Measurements from ENCODE around the gene PHYKPL. TPM values are rescaled to one million over a fixed set of nuclear protein-coding genes. Genes with fewer than 3 reads are reported as not detected.

Gene PHYKPL
- total RNA-seq, 2 donors from 2014 or later: 81.7 to 89.7 TPM

GRCh38 chr5:178189433-178189832 lies 43.2 kb downstream of the PHYKPL start:
- no peaks in the 10 kb centered on the region for H3K36me3 Mint-ChIP-seq (ENCODE audit: insufficient read depth in 2 of 2)
- no peaks in the 10 kb centered on the region for H3K9me3 Mint-ChIP-seq
- H3K27me3 Mint-ChIP-seq (ENCODE audit: low read depth): peaks cover 11% of the 10 kb centered on the region
- no peak for DNase-seq
- H3K4me1 Mint-ChIP-seq (ENCODE audit: low read depth): peaks cover 15% of the 10 kb centered on the region
- no peak overlapping the region for H3K27ac Mint-ChIP-seq
- no peak overlapping the region for H3K4me3 Mint-ChIP-seq
- no peak for ATAC-seq (replicated peaks in 1 of 2)

- DNase-seq (no peak), ATAC-seq (replicated peaks in 1 of 2) (no peak)
- H3K27me3 Mint-ChIP-seq (ENCODE audit: low read depth): no peaks in the 10 kb centered on the region
- peaks cover 7% of the 10 kb centered on the region for H3K4me1 Mint-ChIP-seq (ENCODE audit: low read depth)
- no peak within 1 kb of the TSS for H3K4me3 Mint-ChIP-seq
- no peak within 1 kb of the TSS for H3K27ac Mint-ChIP-seq
- no peaks in the 10 kb centered on the region for H3K36me3 Mint-ChIP-seq (ENCODE audit: insufficient read depth in 2 of 2)
- no peaks in the 10 kb centered on the region for H3K9me3 Mint-ChIP-seq
These were observed 45.6 kb downstream of the PHYKPL start, which contains the start of gene GMCL2 for GRCh38 chr5:178187014-178187413. Gene GMCL2, minus strand, starts transcription at chr5:178187371. Its CDS starts 72 bp downstream, at chr5:178187299.

- no peak for DNase-seq
These were observed 46.2 kb downstream of the PHYKPL start for GRCh38 chr5:178186427-178186826.

GRCh38 chr5:178182158-178182876 lies 50.3 kb downstream of the PHYKPL start:
- H3K4me3 Mint-ChIP-seq: no peak overlapping the region
- H3K36me3 Mint-ChIP-seq (ENCODE audit: insufficient read depth in 2 of 2): no peaks in the 10 kb centered on the region
- no peak overlapping the region for H3K27ac Mint-ChIP-seq
- H3K4me1 Mint-ChIP-seq (ENCODE audit: low read depth): peaks cover 8% of the 10 kb centered on the region
- H3K9me3 Mint-ChIP-seq: no peaks in the 10 kb centered on the region
- no peak for DNase-seq
- H3K27me3 Mint-ChIP-seq (ENCODE audit: low read depth): peaks cover 11% of the 10 kb centered on the region
- no peak for ATAC-seq (replicated peaks in 1 of 2)

More at GRCh38 chr5:178186427-178186826, 46.2 kb downstream of the PHYKPL start:
- Mint-ChIP-seq H3K27ac (no peak overlapping the region), H3K4me1 (ENCODE audit: low read depth) (peaks cover 8% of the 10 kb centered on the region), H3K27me3 (ENCODE audit: low read depth) (no peaks in the 10 kb centered on the region), H3K4me3 (no peak overlapping the region), H3K9me3 (no peaks in the 10 kb centered on the region), H3K36me3 (ENCODE audit: insufficient read depth in 2 of 2) (no peaks in the 10 kb centered on the region)
- no peak for ATAC-seq (replicated peaks in 1 of 2)

- Mint-ChIP-seq H3K9me3 (no peaks in the 10 kb centered on the region), H3K4me3 (no peak overlapping the region), H3K27me3 (ENCODE audit: low read depth) (peaks cover 11% of the 10 kb centered on the region), H3K4me1 (ENCODE audit: low read depth) (peaks cover 8% of the 10 kb centered on the region), H3K27ac (no peak overlapping the region), H3K36me3 (ENCODE audit: insufficient read depth in 2 of 2) (no peaks in the 10 kb centered on the region)
- no peak for DNase-seq
- no peak for ATAC-seq (replicated peaks in 1 of 2)
These were observed 52.3 kb downstream of the PHYKPL start for GRCh38 chr5:178180141-178180863.

GRCh38 chr5:178177569-178177968 lies 55.0 kb downstream of the PHYKPL start:
- Mint-ChIP-seq H3K4me1 (ENCODE audit: low read depth) (peaks cover 6% of the 10 kb centered on the region), H3K36me3 (ENCODE audit: insufficient read depth in 2 of 2) (no peaks in the 10 kb centered on the region), H3K27ac (no peak overlapping the region), H3K9me3 (no peaks in the 10 kb centered on the region), H3K27me3 (ENCODE audit: low read depth) (peaks cover 11% of the 10 kb centered on the region), H3K4me3 (no peak overlapping the region)
- DNase-seq (no peak), ATAC-seq (replicated peaks in 1 of 2) (no peak)

- Mint-ChIP-seq H3K36me3 (ENCODE audit: insufficient read depth in 2 of 2) (no peaks in the 10 kb centered on the region), H3K27ac (no peak overlapping the region), H3K9me3 (no peaks in the 10 kb centered on the region), H3K4me3 (no peak overlapping the region), H3K27me3 (ENCODE audit: low read depth) (peaks cover 11% of the 10 kb centered on the region), H3K4me1 (ENCODE audit: low read depth) (no peaks in the 10 kb centered on the region)
- ATAC-seq (replicated peaks in 1 of 2) (no peak), DNase-seq (no peak)
These were observed 55.8 kb downstream of the PHYKPL start for GRCh38 chr5:178176791-178177190.

- Mint-ChIP-seq H3K4me3 (no peak overlapping the region), H3K4me1 (ENCODE audit: low read depth) (no peaks in the 10 kb centered on the region), H3K9me3 (no peaks in the 10 kb centered on the region), H3K27me3 (ENCODE audit: low read depth) (peaks cover 6% of the 10 kb centered on the region), H3K27ac (no peak overlapping the region), H3K36me3 (ENCODE audit: insufficient read depth in 2 of 2) (no peaks in the 10 kb centered on the region)
- ATAC-seq (replicated peaks in 1 of 2): no peak
- no peak for DNase-seq
These were observed 58.1 kb downstream of the PHYKPL start for GRCh38 chr5:178174456-178174855.

- Mint-ChIP-seq H3K4me3 (no peak overlapping the region), H3K9me3 (no peaks in the 10 kb centered on the region), H3K4me1 (ENCODE audit: low read depth) (no peaks in the 10 kb centered on the region), H3K36me3 (ENCODE audit: insufficient read depth in 2 of 2) (no peaks in the 10 kb centered on the region), H3K27me3 (ENCODE audit: low read depth) (no peaks in the 10 kb centered on the region), H3K27ac (no peak overlapping the region)
- DNase-seq: no peak
- ATAC-seq (replicated peaks in 1 of 2): no peak
These were observed 62.1 kb downstream of the PHYKPL start for GRCh38 chr5:178170455-178170854.

GRCh38 chr5:178165581-178165980 lies 67.0 kb downstream of the PHYKPL start:
- DNase-seq (no peak), ATAC-seq (replicated peaks in 1 of 2) (no peak)
- Mint-ChIP-seq H3K4me1 (ENCODE audit: low read depth) (peaks cover 13% of the 10 kb centered on the region), H3K27me3 (ENCODE audit: low read depth) (peaks cover 21% of the 10 kb centered on the region), H3K4me3 (no peak overlapping the region), H3K9me3 (no peaks in the 10 kb centered on the region), H3K36me3 (ENCODE audit: insufficient read depth in 2 of 2) (no peaks in the 10 kb centered on the region), H3K27ac (no peak overlapping the region)

GRCh38 chr5:178163772-178164735 lies 68.5 kb downstream of the PHYKPL start:
- H3K36me3 Mint-ChIP-seq (ENCODE audit: insufficient read depth in 2 of 2): no peaks in the 10 kb centered on the region
- H3K9me3 Mint-ChIP-seq: no peaks in the 10 kb centered on the region
- H3K27ac Mint-ChIP-seq: no peak overlapping the region
- DNase-seq: peak; percentile 90 to 95
- peak; percentile 99 for ATAC-seq (replicated peaks in 1 of 2)
- peaks cover 13% of the 10 kb centered on the region for H3K4me1 Mint-ChIP-seq (ENCODE audit: low read depth)
- peak overlapping the region; percentile 29 to 64 for H3K4me3 Mint-ChIP-seq
- peaks cover 21% of the 10 kb centered on the region for H3K27me3 Mint-ChIP-seq (ENCODE audit: low read depth)

GRCh38 chr5:178162481-178162880 lies 70.1 kb downstream of the PHYKPL start:
- H3K9me3 Mint-ChIP-seq: no peaks in the 10 kb centered on the region
- no peak for ATAC-seq (replicated peaks in 1 of 2)
- no peak overlapping the region for H3K27ac Mint-ChIP-seq
- no peak for DNase-seq
- H3K4me1 Mint-ChIP-seq (ENCODE audit: low read depth): peaks cover 13% of the 10 kb centered on the region
- H3K4me3 Mint-ChIP-seq: no peak overlapping the region
- H3K36me3 Mint-ChIP-seq (ENCODE audit: insufficient read depth in 2 of 2): no peaks in the 10 kb centered on the region
- peaks cover 21% of the 10 kb centered on the region for H3K27me3 Mint-ChIP-seq (ENCODE audit: low read depth)

GRCh38 chr5:178160176-178160575 lies 72.4 kb downstream of the PHYKPL start:
- H3K27me3 Mint-ChIP-seq (ENCODE audit: low read depth): peaks cover 21% of the 10 kb centered on the region
- no peaks in the 10 kb centered on the region for H3K36me3 Mint-ChIP-seq (ENCODE audit: insufficient read depth in 2 of 2)
- H3K4me3 Mint-ChIP-seq: no peak overlapping the region
- H3K9me3 Mint-ChIP-seq: no peaks in the 10 kb centered on the region
- H3K27ac Mint-ChIP-seq: no peak overlapping the region
- ATAC-seq (replicated peaks in 1 of 2) (no peak), DNase-seq (no peak)
- peaks cover 13% of the 10 kb centered on the region for H3K4me1 Mint-ChIP-seq (ENCODE audit: low read depth)
